GM12801 (cell line): ENCODE data around the gene NEFH.

Experiments
- CTCF ChIP-seq: IDR thresholded peaks from one replicate; pipeline ENCODE4 v1.5.1; 2011; ENCODE audit warnings: control low read depth; ENCODE audit not compliant: insufficient read length; ENCODE audit errors: extremely low read depth

The NEFH gene

DNA sequence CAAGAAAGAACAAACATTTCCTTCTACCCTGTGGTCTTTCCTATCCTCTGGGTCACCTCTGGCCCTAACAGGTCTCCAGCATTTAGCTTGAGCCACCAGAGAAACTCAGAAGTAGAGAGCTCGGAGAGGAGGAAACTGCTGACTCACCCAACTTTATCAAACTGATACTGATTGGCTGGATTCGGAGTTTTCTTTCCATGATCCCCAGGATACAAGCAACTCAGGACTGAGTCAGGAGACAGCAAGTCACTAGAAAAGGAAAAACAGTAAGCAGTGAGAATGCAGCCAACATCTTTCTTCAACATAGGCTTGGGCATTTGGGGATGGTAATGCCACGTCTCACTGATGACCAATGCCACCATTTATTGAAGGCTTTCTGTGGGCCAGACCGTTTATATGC is 40.8 kb downstream of the NEFH start:
- no peak for TF ChIP-seq CTCF

GRCh38 chr22:29521526-29521925 is 41.5 kb downstream of the NEFH start:
- TF ChIP-seq CTCF = no peak

DNA sequence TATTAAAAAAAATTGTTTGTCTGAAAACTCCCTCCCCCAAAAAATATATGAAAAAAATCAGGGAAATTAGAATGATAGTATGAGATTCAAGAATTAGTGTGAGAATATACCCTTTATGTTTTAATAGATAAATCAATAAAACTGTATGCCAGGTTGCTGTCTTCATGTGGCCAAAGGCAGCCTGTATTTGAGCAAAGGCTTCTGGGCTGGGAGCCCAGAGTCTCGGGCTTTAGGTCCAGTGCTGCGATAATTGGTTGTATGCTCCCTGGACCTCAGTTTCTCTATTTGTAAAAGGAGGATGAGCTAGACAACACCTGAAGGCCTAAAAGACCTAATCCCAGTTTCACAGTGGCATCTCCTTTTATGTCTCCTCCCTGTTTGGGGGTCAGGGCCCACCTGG is 43.7 kb downstream of the NEFH start:
- no peak for TF ChIP-seq CTCF

GRCh38 chr22:29524442-29525191 is 44.6 kb downstream of the NEFH start:
- TF ChIP-seq CTCF = no peak

DNA sequence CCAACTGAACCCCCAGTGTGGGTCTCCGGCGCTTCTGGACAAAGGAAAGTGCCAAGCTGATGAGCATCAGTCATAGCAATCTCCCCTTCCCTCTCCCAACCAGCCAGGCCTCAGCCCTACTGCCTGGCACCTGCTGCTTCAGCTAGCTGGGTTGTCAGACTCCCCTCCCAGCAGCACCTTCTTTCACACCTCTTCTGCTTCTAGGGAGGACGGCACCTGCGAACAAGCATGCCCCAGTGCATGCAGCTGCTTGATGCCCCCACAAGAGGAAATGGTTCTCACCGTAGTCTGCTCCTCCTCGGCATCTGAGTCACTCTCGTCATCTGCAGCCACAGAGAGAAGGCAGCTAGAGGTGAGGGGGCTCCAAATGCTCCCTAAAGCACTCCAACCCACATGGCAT is 48.1 kb downstream of the NEFH start:
- TF ChIP-seq CTCF = no peak

DNA sequence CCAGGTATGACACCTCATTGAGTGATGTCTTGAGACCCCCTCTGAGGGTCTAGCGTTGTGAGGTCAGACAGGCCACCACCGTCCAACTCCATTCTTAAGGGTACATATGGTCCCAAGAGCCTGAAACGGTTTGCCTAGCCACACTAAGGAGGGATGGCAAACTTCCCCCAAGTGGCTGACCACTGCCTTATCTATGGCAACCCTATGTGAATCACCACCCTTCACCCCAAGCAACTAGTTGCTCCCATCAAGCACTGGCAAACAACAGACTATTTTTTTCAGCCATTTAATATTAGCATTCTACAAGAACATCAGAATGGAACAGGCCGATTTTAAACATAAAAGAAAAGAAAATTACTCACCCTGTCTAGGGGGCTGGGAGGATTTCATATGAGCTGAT is 50.7 kb downstream of the NEFH start:
- TF ChIP-seq CTCF = no peak

DNA sequence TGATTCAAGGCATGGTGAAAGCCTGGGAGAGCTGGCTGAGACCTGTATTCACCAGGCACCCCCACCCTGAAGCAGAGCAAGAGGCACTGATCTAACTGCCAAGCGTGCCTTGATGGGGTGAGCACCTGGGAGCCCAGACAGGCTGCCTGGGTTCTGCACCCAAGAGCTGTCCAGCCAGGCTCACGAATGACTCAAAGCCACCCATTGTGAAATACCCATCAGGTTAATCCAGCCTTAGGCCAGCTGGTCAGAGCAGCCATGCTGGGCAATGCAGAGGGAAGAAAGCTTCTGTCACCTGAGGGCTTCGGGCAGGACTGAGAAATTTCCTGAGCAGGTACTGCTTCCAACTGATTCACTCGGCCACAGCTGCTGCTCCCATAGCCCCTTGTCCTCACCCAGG is 51.4 kb downstream of the NEFH start:
- no peak for TF ChIP-seq CTCF
